Germinal center (tissue), 1 donor: Measurements from ENCODE around the gene DSTN.
A peak's percentile ranks its signal among the peaks of the same experiment; 100 is the strongest.

Source experiments
- DNase-seq: peaks from one replicate; pipeline ENCODE4 v3.0.0; 2012; ENCODE audit warnings: mixed read lengths, low spot score

The DSTN gene

GRCh38 chr20:17625246-17626051 is 55.6 kb downstream of the DSTN start:
- no peak for DNase-seq

- DNase-seq = no peak
These were observed 56.5 kb downstream of the DSTN start for GRCh38 chr20:17626217-17627007.

GRCh38 chr20:17627101-17627955 is 57.5 kb downstream of the DSTN start:
- no peak for DNase-seq

GRCh38 chr20:17628101-17628841 is 58.4 kb downstream of the DSTN start:
- DNase-seq = no peak

- no peak for DNase-seq
These were observed 59.1 kb downstream of the DSTN start for GRCh38 chr20:17629025-17629424.

GRCh38 chr20:17629678-17630089 is 59.8 kb downstream of the DSTN start:
- no peak for DNase-seq

- no peak for DNase-seq
These were observed 60.4 kb downstream of the DSTN start for GRCh38 chr20:17630151-17630805.

GRCh38 chr20:17630806-17631195 is 60.9 kb downstream of the DSTN start:
- DNase-seq = no peak

- no peak for DNase-seq
These were observed 61.9 kb downstream of the DSTN start for GRCh38 chr20:17631576-17632319.

- DNase-seq = no peak
These were observed 63.5 kb downstream of the DSTN start for GRCh38 chr20:17633221-17633849.

- no peak for DNase-seq
These were observed 64.1 kb downstream of the DSTN start for GRCh38 chr20:17633850-17634500.

GRCh38 chr20:17634661-17635331 is 64.9 kb downstream of the DSTN start:
- DNase-seq = peak; percentile 31

- DNase-seq = no peak
These were observed 65.7 kb downstream of the DSTN start for GRCh38 chr20:17635332-17636244.

GRCh38 chr20:17636523-17637412 is 66.9 kb downstream of the DSTN start:
- DNase-seq = no peak

GRCh38 chr20:17637413-17637780 is 67.5 kb downstream of the DSTN start:
- no peak for DNase-seq

GRCh38 chr20:17637985-17638640 is 68.2 kb downstream of the DSTN start:
- DNase-seq = no peak
